Neural cell (in vitro differentiated cells): Measurements from ENCODE around the gene NKAPD1. TPM values are rescaled to one million over a fixed set of nuclear protein-coding genes. Genes with fewer than 3 reads are reported as not detected.
"Not testable (repeated sequence)": the region's sequence is repeated elsewhere in the genome, so short reads cannot be mapped to it uniquely, and the experiment has no call there.

Experiments used
- H2AFZ ChIP-seq: fragments of 200-600, 300-800 bp; sonication (generic), shearing (Covaris generic); 2 replicates; pipeline ENCODE4 v1.6.0; 2014; ENCODE audit warnings: low read depth, mild to moderate bottlenecking, antibody characterized with exemption, low read length, moderate library complexity
- H3F3A ChIP-seq: fragments of 200-600 bp; shearing (Covaris generic); 2 replicates; pipeline ENCODE4 v1.6.1; 2016; ENCODE audit warnings: mild to moderate bottlenecking, moderate library complexity, mixed read lengths, antibody characterized with exemption, low read length; ENCODE audit not compliant: insufficient read depth, poor library complexity, severe bottlenecking
- H3K27ac ChIP-seq: fragments of 200-600, 300-800 bp; sonication (generic), shearing (Covaris generic); 2 replicates; pipeline ENCODE4 v1.5.1; 2014; ENCODE audit warnings: mild to moderate bottlenecking, low read length, moderate library complexity
- H3K27me3 ChIP-seq: fragments of 300-800, 200-600 bp; sonication (generic), shearing (Covaris generic); 2 replicates; pipeline ENCODE4 v1.6.0; 2014; ENCODE audit warnings: mild to moderate bottlenecking, low read depth, low read length, moderate library complexity; ENCODE audit not compliant: insufficient read depth
- H3K36me3 ChIP-seq: fragments of 300-800, 200-600 bp; sonication (generic), shearing (Covaris generic); 2 replicates; pipeline ENCODE4 v1.5.1; 2014; ENCODE audit warnings: mild to moderate bottlenecking, antibody characterized with exemption, low read length, moderate library complexity; ENCODE audit not compliant: insufficient read depth
- H3K4me2 ChIP-seq: fragments of 300-800, 200-600 bp; sonication (generic), shearing (Covaris generic); 2 replicates; pipeline ENCODE4 v1.6.0; 2014; ENCODE audit warnings: mild to moderate bottlenecking, low read length
- H3K4me3 ChIP-seq: fragments of 300-800, 200-600 bp; sonication (generic), shearing (Covaris generic); 2 replicates; pipeline ENCODE4 v1.5.1; 2014; ENCODE audit warnings: mild to moderate bottlenecking, low read length, moderate library complexity
- H3K79me2 ChIP-seq: fragments of 200-600 bp; shearing (Covaris generic); replicated peaks from 2 replicates; pipeline ENCODE4 v1.6.0; 2014; ENCODE audit warnings: mild to moderate bottlenecking, low read length, moderate library complexity; ENCODE audit not compliant: insufficient read depth
- H3K9ac ChIP-seq: fragments of 300-800, 200-600 bp; sonication (generic), shearing (Covaris generic); 2 replicates; pipeline ENCODE4 v1.6.1; 2016; ENCODE audit warnings: mild to moderate bottlenecking, low read length, mixed read lengths
- H3K9me2 ChIP-seq: fragments of 200-600 bp; shearing (Covaris generic); 2 replicates; pipeline ENCODE4 v1.6.1; 2016; ENCODE audit warnings: mild to moderate bottlenecking, low read length, mixed read lengths; ENCODE audit not compliant: insufficient read depth
- H3K9me3 ChIP-seq: fragments of 200-600, 300-800 bp; sonication (generic), shearing (Covaris generic); 2 replicates; pipeline ENCODE4 v1.6.1; 2016; ENCODE audit warnings: mild to moderate bottlenecking, mixed run types, low read length, moderate library complexity, mixed read lengths
- H4K20me1 ChIP-seq: fragments of 200-600 bp; shearing (Covaris generic); 2 replicates; pipeline ENCODE4 v1.6.1; 2016; ENCODE audit warnings: mild to moderate bottlenecking, mixed run types; ENCODE audit not compliant: insufficient read depth
- EP300 ChIP-seq: fragments of 450-650 bp; conservative IDR thresholded peaks from 2 replicates; pipeline ENCODE4 v1.6.1; 2014; ENCODE audit warnings: antibody characterized with exemption, mild to moderate bottlenecking, moderate library complexity; ENCODE audit not compliant: poor library complexity, severe bottlenecking
- EZH2 ChIP-seq: fragments of 200-600, 300-800 bp; shearing (Covaris generic), sonication (generic); IDR thresholded peaks from 2 replicates; pipeline ENCODE4 v1.6.1; 2014; ENCODE audit warnings: antibody characterized with exemption, low read length, borderline replicate concordance, mild to moderate bottlenecking; ENCODE audit not compliant: insufficient read depth, poor library complexity, severe bottlenecking
- MXI1 ChIP-seq: fragments of 450-650 bp; conservative IDR thresholded peaks from 2 replicates; pipeline ENCODE4 v1.6.1; 2014; ENCODE audit warnings: antibody characterized with exemption, mild to moderate bottlenecking; ENCODE audit not compliant: poor library complexity, severe bottlenecking
- POLR2AphosphoS5 ChIP-seq: IDR thresholded peaks from 2 replicates; pipeline ENCODE4 v1.6.1; 2012
- RAD21 ChIP-seq: fragments of 450-650 bp; conservative IDR thresholded peaks from 2 replicates; pipeline ENCODE4 v1.6.1; 2014; ENCODE audit warnings: antibody characterized with exemption, mild to moderate bottlenecking, moderate library complexity
- SMC3 ChIP-seq: fragments of 450-650 bp; conservative IDR thresholded peaks from 2 replicates; pipeline ENCODE4 v1.6.1; 2014; ENCODE audit warnings: antibody characterized with exemption, mild to moderate bottlenecking, moderate library complexity; ENCODE audit not compliant: poor library complexity
- TAF1 ChIP-seq: IDR thresholded peaks from 2 replicates; pipeline ENCODE4 v1.6.1; 2012; ENCODE audit warnings: low read depth
- polyA plus RNA-seq: library from polyadenylated mRNA; depleted of rRNA; stranded (reverse); fragments of >200 nt; gene quantifications from 2 replicates; pipeline ENCODE4 v1.2.3, GENCODE V29; 2014
- TF ChIP-seq, protein P1 (sequence below): IDR thresholded peaks from 2 replicates; pipeline ENCODE4 v1.6.1; 2012; ENCODE audit warnings: borderline replicate concordance
- TF ChIP-seq, protein P2 (sequence below): fragments of 450-650 bp; IDR thresholded peaks from 2 replicates; pipeline ENCODE4 v1.5.1; 2014; ENCODE audit warnings: antibody characterized with exemption, mild to moderate bottlenecking, moderate library complexity; ENCODE audit not compliant: poor library complexity, severe bottlenecking

The NKAPD1 gene
- polyA plus RNA-seq, 1 donor from 2014 or later: 37.7 TPM

DNA sequence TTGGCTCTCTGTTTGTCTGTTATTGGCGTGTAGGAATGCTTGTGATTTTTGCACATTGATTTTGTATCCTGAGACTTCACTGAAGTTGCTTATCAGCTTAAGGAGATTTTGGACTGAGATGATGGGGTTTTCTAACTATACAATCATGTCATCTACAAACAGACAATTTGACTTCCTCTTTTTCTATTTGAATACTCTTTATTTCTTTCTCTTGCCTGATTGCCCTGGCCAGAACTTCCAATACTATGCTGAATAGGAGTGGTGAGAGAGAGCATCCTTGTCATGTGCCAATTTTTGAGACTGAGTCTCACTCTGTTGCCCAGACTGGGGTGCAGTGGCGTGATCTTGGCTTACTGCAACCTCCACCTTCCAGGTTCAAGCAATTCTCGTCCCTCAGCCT is 25.8 kb upstream of the NKAPD1 start:
- H4K20me1 ChIP-seq, H2AFZ ChIP-seq, H3K27me3 ChIP-seq, H3K9ac ChIP-seq, H3K4me2 ChIP-seq, H3K9me3 ChIP-seq, H3K36me3 ChIP-seq, H3K4me3 ChIP-seq, H3F3A ChIP-seq, H3K9me2 ChIP-seq, H3K27ac ChIP-seq, H3K79me2 ChIP-seq: not testable (repeated sequence)

DNA sequence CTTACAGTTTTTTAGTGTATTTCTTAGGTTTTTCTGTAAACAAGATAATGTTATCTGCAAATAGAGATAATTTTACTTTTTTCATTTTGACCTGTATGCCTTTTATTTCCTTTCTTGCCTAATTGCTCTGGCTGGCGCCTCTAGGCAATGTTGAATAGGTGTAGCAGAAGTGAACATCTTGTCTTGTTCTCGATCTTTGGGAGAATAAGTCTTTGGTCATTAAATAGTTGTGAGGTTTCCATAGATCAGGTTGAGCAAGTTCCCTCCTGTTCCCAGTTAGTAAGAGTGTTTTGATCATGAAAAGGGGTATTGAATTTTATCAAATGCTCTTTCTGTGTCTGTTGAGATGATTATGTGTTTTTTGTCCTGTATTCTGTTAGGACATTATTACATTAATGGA is 24.3 kb upstream of the NKAPD1 start:
- Histone ChIP-seq H3K9ac (no peak overlapping the region), H3F3A (no peaks in the 10 kb centered on the region), H3K27me3 (no peaks in the 10 kb centered on the region), H4K20me1 (no peaks in the 10 kb centered on the region), H3K9me3 (no peaks in the 10 kb centered on the region), H3K27ac (no peak overlapping the region), H3K4me3 (no peak overlapping the region), H3K9me2 (no peaks in the 10 kb centered on the region), H3K79me2 (no peaks in the 10 kb centered on the region), H3K4me2 (no peak overlapping the region), H3K36me3 (no peaks in the 10 kb centered on the region), H2AFZ (no peak overlapping the region)
- TF ChIP-seq MXI1 (no peak), RAD21 (no peak), EP300 (no peak), POLR2AphosphoS5 (no peak)
- TF ChIP-seq, protein P1, sequence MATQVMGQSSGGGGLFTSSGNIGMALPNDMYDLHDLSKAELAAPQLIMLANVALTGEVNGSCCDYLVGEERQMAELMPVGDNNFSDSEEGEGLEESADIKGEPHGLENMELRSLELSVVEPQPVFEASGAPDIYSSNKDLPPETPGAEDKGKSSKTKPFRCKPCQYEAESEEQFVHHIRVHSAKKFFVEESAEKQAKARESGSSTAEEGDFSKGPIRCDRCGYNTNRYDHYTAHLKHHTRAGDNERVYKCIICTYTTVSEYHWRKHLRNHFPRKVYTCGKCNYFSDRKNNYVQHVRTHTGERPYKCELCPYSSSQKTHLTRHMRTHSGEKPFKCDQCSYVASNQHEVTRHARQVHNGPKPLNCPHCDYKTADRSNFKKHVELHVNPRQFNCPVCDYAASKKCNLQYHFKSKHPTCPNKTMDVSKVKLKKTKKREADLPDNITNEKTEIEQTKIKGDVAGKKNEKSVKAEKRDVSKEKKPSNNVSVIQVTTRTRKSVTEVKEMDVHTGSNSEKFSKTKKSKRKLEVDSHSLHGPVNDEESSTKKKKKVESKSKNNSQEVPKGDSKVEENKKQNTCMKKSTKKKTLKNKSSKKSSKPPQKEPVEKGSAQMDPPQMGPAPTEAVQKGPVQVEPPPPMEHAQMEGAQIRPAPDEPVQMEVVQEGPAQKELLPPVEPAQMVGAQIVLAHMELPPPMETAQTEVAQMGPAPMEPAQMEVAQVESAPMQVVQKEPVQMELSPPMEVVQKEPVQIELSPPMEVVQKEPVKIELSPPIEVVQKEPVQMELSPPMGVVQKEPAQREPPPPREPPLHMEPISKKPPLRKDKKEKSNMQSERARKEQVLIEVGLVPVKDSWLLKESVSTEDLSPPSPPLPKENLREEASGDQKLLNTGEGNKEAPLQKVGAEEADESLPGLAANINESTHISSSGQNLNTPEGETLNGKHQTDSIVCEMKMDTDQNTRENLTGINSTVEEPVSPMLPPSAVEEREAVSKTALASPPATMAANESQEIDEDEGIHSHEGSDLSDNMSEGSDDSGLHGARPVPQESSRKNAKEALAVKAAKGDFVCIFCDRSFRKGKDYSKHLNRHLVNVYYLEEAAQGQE: no peak
- TF ChIP-seq, protein P2, sequence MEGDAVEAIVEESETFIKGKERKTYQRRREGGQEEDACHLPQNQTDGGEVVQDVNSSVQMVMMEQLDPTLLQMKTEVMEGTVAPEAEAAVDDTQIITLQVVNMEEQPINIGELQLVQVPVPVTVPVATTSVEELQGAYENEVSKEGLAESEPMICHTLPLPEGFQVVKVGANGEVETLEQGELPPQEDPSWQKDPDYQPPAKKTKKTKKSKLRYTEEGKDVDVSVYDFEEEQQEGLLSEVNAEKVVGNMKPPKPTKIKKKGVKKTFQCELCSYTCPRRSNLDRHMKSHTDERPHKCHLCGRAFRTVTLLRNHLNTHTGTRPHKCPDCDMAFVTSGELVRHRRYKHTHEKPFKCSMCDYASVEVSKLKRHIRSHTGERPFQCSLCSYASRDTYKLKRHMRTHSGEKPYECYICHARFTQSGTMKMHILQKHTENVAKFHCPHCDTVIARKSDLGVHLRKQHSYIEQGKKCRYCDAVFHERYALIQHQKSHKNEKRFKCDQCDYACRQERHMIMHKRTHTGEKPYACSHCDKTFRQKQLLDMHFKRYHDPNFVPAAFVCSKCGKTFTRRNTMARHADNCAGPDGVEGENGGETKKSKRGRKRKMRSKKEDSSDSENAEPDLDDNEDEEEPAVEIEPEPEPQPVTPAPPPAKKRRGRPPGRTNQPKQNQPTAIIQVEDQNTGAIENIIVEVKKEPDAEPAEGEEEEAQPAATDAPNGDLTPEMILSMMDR: no peak

DNA sequence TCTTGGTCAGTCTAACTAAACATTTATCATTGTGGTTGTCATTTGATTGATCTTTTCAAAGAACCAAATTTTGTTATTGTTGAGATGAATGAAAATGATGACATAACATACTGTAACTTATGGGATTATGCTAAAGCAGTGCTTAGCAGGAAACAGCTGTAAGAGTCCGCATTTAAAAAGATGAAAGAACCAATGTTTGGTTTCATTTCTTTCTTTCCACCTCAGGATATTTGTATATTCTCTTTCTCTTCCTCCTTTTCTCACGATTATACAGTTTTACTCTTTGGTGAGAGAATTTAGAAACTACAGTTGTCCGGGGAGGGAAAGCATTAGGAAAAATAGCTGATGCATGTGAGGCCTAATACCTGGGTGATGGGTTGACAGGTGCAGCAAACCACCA is 23.4 kb upstream of the NKAPD1 start:
- no peaks in the 10 kb centered on the region for H3K27me3 ChIP-seq
- no peaks in the 10 kb centered on the region for H3K79me2 ChIP-seq
- H3K9me3 ChIP-seq: no peaks in the 10 kb centered on the region
- H3K36me3 ChIP-seq: no peaks in the 10 kb centered on the region
- H3K4me3 ChIP-seq: no peak overlapping the region
- H4K20me1 ChIP-seq: no peaks in the 10 kb centered on the region
- TF ChIP-seq, protein P2: no peak
- TF ChIP-seq TAF1: no peak
- no peak for TF ChIP-seq EP300
- TF ChIP-seq MXI1: no peak
- no peak for TF ChIP-seq EZH2
- TF ChIP-seq, protein P1: no peak
- TF ChIP-seq POLR2AphosphoS5: no peak
- no peak for TF ChIP-seq SMC3
- TF ChIP-seq RAD21: no peak
- no peaks in the 10 kb centered on the region for H3K9me2 ChIP-seq
- no peaks in the 10 kb centered on the region for H3F3A ChIP-seq
- H2AFZ ChIP-seq: no peak overlapping the region
- no peak overlapping the region for H3K27ac ChIP-seq
- no peak overlapping the region for H3K9ac ChIP-seq
- no peak overlapping the region for H3K4me2 ChIP-seq
